Superior temporal gyrus (tissue), 1 donor: Measurements from ENCODE around the gene GNLY.
"Not testable (repeated sequence)": the region's sequence is repeated elsewhere in the genome, so short reads cannot be mapped to it uniquely, and the experiment has no call there.

Source experiments
- DNase-seq: peaks from one replicate; pipeline ENCODE4 v3.0.0-alpha.2; 2016; ENCODE audit errors: extremely low spot score

Gene GNLY

DNA sequence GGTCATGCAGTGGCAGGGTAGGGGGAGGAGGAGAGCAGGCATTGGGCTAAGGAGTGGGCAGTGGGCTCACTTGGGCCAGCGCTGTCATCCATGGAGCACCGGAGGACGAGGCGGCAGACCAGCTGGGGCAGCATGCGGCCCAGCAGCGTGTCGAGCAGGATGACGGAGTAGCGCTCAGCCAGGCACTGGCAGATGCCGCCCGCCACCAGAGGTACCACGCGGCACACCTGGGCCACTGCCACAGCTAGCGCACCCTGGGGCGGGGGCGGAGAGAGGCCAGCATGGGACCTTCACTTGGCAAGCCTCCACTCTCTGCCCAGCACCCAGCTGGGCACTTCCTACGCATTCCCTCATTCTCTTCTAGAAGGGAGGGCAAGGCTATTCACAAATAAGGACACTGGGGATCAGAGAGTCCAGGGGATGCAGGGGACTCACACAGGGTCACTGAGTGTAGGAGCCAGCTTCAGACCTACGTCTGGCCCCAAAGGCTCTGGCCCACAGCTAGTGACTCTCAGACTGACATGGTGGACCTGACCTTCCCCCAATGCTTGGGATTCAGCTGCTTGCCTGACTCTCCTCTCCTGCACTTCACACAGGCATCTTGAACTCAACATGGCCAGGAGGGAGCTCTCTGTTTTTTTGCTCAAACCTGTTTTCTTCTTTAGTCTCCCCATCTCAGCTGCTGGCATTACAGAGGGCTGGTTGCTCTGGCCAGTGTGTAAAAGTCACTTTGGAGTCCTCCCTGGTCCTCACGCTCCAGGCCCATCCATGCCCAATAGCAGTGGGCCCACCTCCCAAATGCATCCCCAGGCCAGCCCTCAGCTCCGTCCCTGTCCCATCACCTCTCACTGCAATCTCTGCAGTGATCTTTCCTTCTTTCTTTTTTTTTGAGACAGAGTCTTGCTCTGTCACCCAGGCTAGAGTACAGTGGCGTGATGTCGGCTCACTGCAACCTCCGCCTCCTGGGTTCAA is 30.3 kb upstream of the GNLY start:
- DNase-seq: no peak

DNA sequence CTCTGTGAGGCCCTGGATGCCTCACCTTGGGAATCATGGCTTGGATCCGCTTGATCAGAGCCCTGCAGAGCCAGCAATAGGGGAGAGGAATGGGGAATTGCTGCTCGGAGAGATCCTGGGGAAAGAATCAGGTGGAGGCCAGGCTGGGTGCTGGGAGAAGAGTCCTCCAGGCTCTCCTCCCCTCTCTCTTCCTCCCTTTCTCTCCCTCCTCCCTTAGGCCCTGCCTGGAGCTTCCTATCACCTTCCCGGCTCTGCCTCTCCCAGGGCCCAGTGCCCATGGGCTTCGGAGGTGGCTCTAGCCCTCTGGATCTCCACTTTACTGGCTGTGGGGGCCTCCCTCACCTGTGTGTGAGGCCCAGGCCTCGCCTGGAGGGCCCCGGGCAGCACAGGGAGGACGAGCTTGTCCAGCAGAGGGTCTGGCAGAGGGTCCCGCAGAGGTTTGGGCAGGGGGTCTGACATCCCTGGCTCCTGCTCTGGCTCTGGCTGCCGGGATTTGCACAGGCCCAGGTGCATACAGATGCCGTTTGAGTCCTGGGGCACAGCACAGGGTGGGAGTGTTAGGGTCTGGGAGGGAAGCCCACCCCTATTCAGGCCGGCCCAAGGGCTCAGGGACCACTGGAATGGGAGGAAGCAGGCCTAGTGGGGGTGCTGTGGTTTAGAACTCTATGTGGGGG is 28.8 kb upstream of the GNLY start:
- no peak for DNase-seq

DNA sequence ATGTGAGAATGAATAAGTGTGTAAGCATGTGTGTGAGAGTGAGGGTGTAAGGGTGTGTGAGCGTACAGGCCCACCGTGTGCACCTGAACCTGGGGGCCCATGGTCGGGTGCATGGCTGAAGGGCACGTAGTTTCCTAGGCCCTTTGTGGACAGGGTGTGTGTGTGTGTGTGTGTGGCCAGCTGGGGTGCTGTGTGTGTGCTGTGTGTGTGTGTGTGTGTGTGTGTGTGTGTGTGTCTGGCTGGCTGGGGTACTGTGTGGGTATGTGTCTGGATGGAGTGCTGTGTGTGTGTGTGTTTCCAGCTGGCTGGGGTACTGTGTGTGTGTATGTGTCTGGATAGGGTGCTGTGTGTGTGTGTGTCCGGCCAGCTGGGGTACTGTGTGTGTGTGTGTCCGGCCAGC is 28.1 kb upstream of the GNLY start:
- no peak for DNase-seq

DNA sequence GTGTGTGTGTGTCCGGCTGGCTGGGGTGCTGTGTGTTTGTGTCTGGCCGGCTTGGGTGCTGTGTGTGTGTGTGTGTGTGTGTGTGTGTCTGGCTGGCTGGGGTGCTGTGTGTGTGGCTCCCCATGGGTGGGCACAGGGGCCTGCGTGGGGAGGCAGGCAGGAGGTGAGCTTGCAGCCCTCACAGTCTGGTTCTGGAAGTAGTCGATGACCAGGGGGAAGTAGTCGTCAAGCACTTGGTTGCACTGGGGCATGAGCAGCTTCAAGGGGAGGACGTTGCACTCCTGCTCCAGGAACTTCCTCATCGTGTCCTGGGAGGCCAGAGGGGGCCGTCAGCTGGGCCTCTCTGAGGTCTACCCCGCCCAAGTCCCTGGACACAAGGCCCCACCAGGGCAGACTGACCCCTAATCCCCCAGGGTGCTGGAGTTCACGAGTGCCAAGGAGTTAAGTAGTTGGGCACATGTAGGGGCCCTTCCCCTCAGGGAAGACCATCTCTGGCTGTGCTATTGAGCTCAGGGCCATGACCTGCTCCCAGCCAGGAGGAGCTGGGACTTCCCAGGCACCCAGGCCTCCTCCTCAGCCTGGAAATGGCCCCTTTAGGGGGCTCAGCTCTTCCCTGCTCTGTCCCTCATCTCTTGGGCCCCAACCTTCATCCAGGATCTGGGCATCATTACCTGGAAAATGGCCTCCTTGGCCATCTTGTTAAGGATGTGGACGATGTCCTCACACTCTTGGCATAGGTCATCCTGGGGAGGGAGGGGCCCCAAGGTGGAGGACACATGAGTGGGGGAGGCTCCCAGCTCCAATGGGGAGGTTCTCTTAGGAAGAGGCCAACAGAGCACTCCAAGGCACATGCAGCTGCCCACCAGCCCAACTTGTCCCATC is 27.5 kb upstream of the GNLY start:
- no peak for DNase-seq

DNA sequence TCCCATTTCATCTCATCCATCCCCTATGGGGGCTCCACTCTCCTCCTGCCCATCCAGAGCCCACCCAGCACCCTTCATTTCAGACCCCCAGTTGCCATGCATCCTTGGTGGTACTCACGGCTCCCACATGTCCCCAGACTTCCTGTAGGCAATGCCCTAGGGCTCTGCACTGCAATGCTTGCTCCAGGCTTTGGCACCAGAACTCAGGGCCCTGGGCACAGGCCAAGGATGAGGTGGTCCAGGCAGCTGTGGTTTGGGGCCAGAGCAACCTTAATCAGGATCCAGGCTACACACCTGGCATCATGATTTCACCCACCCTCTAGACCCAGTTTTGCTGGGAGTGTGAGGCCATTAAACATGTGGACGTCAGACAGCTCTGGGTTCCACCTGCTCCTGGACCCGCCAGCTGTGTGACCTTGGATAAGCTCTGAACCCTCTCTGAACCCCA is 26.6 kb upstream of the GNLY start:
- no peak for DNase-seq

DNA sequence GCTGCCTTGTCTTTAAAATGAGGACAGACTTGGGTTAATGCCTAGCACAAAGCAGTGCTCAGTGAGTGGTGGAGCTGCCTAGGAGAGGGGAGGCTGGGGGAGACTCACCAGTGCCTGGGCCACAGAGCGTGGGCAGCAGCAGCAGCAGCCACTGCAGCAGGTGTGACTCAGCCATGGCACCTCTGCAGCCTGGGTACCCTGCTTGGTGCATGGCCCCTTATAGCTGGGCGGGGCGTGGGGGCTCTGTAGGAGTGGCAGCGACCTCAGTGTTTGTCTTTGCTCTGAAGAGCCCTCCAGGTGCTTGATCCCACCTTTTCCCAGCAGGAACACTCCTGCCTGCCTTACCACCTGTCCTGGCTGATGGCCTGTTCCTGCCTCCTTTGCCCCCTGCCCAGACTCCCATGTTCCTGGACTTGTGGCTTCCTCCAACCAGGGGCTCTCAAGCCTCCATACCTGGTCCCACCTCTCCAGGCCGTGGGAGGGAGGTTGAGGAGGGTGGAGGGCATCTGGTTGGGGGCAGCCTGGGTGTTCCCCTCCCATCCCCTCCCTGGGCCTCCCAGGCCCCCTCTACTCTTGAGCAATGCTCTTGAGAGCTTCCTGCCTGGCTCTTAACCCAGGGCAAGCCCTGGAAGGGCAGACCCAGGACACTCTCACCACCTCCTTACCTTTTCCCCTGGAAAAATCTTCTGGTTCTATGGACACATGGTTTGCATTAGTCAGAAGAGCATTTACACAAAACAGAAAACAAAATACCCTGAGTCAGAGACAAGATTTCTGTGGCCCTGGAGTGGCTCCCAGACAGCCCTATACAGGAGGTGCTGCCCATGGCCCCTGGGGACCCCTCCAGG is 25.9 kb upstream of the GNLY start, which contains the start of gene SFTPB:
SFTPB (minus strand) TSS at position 191 of the 848 bp plus-strand sequence; CDS start at position 175, 16 bp downstream.
- no peak for DNase-seq

DNA sequence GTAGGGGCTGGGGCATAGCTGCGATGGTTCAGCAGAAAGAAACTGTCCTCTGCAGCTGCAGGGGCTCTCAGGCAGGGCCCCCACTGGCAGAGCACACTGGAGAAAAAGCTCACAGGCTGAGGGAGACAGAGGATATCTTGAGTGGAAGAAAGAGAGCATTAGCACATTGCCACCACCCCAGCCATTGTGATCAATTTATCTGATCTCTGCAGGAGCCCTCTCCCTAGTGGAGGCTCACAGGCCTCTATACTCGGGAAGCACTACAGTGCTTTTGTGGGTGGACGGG is 25.4 kb upstream of the GNLY start:
- DNase-seq: no peak

DNA sequence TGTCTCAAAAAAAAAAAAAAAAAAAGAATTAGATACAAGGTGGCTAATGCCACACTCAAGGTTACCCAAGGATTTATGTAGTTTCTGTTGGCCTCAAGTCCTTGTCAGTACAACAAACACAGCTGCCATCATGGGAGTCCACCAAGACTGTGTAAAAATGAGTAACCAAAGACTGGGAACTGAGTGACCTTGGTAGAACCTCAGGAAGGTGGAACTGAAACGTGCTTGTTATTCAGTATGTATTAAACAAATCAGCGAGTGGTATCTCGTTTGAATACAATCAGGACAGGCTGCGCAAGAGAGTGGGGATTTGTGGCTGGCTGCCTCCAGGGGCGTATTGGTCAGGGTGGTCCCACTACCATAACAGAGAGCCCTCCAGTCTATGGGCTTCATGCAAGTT is 24.6 kb upstream of the GNLY start:
- no peak for DNase-seq

DNA sequence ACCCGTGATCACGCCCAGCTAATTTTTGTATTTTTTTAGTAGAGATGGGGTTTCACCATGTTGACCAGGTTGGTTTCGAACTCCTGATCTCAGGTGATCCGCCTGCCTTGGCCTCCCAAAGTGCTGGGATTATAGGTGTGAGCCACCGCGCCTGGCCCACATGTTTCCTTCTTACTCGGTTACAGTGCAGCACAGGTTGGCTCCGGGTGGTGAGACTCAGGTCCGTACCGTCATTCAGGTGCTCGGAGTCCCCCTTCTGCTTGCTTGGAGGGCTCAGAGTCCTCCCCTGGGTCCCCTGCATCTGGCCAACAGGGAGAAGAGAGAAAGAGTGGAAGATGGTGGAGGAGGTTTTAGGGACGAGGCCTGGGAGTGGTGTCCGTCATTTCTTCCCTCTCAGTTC is 23.7 kb upstream of the GNLY start:
- DNase-seq: not testable (repeated sequence)

DNA sequence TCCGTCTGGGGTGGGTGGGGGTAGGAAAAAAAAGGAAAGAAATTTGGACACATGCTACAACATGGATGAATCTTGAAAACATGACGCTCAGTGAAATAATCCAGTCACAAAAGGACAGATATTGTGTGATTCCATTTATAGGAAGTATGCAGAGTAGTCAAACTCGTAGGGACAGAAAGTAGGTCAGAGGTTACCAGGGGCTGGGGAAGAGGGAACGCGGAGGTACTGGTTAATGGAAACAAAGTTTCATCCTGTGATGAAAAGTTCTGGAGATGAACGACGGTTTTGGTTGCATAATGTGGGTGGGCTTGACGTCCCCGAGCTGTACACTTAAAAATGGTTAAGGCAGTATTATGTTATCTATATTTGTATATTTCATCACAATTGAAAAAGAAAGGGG is 21.7 kb upstream of the GNLY start:
- DNase-seq: no peak

DNA sequence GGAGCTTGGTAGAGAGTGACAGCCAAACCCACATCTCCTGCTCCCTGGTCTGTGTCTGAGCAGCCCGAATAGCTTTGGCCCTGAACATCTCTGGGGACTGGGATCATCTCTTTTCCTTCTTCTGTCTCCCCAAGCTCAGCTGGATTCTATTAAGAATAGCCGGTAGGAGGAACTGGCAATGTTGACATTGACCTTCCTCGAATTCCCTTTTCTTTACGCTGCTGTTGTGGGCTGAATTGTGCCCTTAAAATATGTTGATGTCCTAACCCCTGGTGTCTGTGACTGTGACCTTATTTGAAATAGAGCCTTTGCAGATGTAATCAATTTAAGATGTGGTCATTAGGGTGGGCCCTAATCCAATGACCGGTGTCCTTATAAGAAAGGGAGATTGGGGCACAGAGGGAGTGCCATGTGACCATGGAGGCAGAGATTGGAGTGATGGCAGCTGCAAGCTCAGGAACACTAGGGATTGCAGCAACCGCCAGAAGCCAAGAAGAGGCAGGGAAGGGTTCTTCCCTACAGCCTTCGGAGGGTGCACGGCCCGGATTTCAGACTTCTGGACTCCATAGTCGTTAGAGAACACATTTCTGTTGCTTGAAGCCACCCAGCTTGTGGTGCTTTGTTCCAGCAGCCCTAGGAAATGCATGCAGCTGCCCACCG is 20.3 kb upstream of the GNLY start:
- no peak for DNase-seq

DNA sequence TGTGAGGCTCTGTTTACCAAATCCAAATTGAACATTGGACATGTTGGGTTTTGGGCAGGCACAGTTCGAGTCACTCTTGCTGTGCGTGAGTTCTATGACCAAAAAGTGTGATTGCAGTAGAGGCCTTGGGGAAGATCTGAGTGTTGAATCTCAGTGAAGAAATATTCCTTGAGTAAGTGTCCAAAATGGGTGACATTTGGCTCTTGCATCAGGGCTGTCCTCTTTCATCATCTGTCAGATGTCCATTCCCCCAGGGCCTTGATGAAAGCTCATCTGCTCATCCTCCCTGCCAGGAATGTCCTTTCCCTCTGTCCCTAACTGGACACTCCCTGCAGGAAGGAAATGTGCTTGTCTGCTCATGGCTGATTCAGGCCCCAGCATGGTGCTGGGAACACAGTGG is 19.7 kb upstream of the GNLY start:
- DNase-seq: no peak

DNA sequence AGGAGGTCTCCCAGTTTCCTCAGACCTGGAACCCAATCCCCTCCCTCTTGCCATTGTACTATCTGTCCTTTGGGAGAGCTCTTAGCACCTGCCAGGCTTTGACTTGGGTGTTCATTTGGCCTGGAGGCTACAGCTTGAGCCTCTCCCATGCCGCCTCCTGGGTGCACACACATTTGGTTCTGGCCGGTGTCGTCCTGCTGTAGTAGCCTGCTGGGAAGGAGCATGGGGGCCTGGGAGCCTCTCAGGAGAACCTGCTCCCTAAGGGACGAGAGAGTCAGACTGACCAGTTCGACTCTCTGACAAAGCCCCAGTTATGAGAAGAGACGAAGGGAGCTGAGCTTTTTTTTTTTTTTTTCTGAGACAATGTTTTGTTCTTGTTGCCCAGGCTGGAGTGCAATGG is 18.7 kb upstream of the GNLY start:
- no peak for DNase-seq

DNA sequence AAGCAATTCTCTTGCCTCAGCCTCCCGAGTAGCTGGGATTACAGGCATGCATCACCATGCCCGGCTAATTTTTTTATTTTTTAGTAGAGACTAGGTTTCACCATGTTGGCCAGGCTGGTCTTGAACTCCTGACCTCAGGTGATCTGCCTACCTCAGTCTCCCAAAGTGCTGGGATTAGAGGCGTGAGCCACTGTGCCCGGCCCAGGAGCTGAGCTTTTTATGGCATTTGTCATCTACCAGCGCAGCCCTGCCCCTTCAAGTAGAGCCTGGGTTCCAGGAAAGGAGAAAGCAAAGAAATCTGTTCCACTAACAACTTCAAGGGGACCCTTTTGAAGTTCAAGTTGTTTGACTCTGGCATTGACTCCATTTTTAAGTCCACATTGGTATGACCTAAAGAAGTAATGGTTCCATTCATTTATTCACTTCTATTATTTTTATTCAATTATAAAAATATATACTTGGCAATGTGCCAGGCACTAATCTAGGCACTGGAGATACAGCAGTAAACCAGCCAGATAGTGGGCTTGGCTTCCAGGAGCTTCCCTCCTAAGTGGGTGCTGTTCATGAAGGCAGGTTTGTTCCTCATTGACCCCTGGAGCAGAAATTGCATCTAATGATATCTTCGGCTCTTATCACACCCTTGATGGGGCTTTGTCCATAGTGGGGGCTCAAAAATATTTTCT is 18.2 kb upstream of the GNLY start:
- DNase-seq: no peak

DNA sequence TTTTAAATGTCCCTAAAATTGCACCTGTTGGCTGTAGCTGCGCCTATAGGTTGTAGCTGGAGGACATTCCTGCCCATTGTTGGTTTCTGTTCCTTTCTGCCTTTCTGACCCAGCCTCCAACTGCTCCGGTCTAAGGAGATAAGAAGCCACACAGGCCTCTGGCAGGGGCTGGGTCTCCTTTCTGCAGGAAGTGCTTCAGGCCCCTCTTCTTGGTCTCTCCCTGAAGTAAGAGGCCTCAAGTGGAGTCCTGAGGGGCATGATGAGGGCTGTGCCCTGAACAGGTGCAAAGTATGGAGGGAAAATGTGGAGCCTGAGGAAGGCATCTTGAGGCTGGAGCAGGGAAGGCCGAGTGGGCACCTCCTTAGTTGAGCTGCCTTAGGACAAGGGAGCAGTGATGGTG is 15.8 kb upstream of the GNLY start:
- no peak for DNase-seq

DNA sequence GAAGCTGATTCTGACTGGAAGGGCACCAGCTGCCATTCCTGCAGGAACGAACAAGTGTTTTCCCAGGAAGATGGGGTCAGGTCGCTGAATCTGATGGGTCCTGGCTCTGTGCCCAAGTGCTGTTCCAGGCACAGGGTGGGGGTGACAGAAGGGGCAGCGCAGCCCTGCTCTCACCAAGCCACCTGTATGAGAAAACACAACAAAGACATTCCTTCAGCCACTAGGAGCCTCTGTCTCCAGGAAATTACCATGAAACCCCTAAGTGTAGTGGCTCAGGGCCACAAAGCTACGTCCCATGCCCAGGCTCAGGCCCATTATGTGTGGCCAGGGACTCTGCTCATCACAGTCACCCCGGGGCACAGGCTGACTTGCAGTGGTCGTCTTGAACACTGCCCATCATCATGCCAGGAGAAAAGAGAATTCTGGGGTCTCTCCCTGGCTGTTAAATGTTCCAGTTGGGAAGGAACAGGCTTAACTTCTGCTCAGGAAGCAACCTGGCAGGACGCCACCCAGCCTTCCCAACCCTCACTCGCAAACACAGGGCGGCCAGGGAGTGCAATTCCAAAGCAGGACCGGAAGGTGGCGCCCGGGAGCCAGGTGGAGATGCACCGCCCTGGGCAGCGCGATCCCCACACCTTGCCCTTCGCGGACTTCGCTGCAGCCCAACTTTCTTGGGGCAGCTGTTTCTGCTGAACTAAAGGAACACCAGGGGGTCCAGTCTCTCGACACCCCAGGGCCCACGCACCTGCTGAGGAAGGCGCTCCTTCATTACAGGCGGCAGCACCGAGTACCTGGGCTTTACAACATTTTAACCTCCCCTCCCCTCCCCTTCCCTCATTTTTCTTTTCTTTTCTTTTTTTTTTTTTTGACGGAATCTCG is 15.1 kb upstream of the GNLY start:
- peak; percentile 71 for DNase-seq

DNA sequence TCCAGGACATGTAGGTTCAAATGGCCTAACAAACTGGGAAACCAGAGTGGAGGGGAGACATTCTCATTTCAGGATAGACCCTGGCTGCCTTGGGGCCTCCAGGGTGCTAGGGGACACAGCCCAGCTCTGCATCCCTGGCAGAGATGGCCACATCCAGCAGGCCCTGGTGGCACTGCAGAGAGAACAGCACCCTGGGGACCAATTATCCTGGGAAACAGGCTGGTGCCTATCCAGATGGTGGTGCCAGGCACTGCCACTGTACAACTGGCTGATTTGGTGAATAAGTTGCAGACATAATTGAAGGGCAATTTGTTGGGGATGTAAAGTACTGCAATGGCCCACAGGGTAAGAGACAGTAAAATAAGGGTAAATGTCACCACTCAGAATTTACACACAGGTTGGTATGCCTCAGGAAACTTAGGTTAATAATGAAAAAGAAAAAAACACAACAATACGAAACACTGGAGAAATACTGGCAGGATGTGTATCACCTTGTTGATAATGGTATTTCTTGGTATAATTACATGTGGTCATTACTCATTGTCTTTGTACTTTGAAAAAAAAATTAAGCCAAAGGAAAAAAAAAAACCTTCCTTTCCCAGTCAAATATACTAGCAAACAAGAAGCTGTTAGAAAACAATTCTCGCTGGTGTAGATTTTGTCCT is 13.3 kb upstream of the GNLY start:
- peak; percentile 36 for DNase-seq

DNA sequence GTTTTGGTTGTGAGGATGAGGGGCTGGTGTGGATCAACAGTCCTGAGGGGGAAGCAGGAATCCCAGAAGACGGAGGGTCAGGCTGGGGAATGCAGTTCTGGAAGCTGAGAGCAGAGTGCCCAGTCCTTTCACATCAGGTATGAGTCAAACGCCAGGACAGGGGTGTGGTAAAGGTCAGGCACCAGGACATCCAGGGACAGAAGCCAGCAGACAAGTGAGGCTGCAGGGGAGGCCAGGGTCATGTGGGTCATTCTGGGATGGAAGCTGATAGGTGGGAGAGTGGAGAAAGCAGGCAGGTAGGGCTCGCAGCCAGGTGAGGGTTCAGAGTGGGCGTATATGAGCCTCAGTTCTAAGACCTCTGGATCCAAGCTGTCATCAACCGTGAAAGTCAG is 12.8 kb upstream of the GNLY start:
- DNase-seq: no peak

DNA sequence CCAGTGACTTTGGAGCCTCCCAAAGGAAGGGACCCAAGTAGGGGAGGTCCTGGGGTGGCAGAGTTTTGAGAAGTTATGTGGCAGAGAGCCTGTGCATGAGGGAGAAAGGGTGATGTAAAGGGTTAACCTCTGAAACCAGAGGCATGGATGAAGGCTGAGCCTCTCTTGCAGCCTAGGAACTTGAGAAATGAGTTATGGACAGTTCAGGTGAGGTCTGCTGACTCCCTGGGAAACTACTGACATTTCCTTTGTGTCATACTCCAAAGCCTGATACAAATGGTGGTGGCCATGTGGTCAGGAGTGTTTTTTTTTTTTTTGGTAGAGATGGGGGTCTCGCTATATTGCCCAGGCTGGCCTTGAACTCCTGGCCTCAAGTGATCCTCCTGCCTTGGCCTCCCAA is 12.4 kb upstream of the GNLY start:
- no peak for DNase-seq
